Fibroblast of lung (primary cell): Measurements from ENCODE around the gene GNAL. TPM values are rescaled to one million over a fixed set of nuclear protein-coding genes. Genes with fewer than 3 reads are reported as not detected.
A peak's percentile ranks its signal among the peaks of the same experiment; 100 is the strongest.

Source experiments
- DNase-seq, 2 donors: peaks; one replicate each; pipeline versions ENCODE4 v3.0.0 to v3.0.0-alpha.2; 2010; ENCODE audit warnings: low read depth in 2 of 2
- H2AFZ ChIP-seq: 2 replicates; pipeline ENCODE4 v1.5.1; 2012; ENCODE audit warnings: low read length, control low read depth, inconsistent platforms
- H3K27ac ChIP-seq: 2 replicates; pipeline ENCODE4 v1.5.1; 2011; ENCODE audit warnings: low read length, control low read depth; ENCODE audit not compliant: insufficient read depth
- H3K27me3 ChIP-seq: 2 replicates; pipeline ENCODE4 v1.5.1; 2011; ENCODE audit warnings: mild to moderate bottlenecking, low read length; ENCODE audit not compliant: control insufficient read depth, insufficient read depth
- H3K36me3 ChIP-seq: 2 replicates; pipeline ENCODE4 v1.5.1; 2011; ENCODE audit warnings: low read length; ENCODE audit not compliant: control insufficient read depth, insufficient read depth
- H3K4me1 ChIP-seq: 2 replicates; pipeline ENCODE4 v1.5.1; 2011; ENCODE audit warnings: low read length; ENCODE audit not compliant: control insufficient read depth, insufficient read depth; ENCODE audit errors: extremely low read depth
- H3K4me2 ChIP-seq: 2 replicates; pipeline ENCODE4 v1.5.1; 2011; ENCODE audit warnings: low read length, control low read depth; ENCODE audit not compliant: insufficient read depth; ENCODE audit errors: extremely low read depth
- H3K4me3 ChIP-seq, 4 experiments: fragments of 200-600 bp in 1 of 4; sonication (generic) in 1 of 4; replicated peaks in 1 of 4; 2 replicates each; pipeline ENCODE4 v1.5.1; 2011 to 2016; ENCODE audit warnings: low read length in 4 of 4, low read depth in 3 of 4, mild to moderate bottlenecking in 3 of 4, control low read depth in 2 of 4, inconsistent platforms in 1 of 4, mixed read lengths in 1 of 4; ENCODE audit not compliant: insufficient read depth in 1 of 4; ENCODE audit errors: control extremely low read depth in 1 of 4
- H3K79me2 ChIP-seq: 2 replicates; pipeline ENCODE4 v1.5.1; 2012; ENCODE audit warnings: mild to moderate bottlenecking, low read length, inconsistent platforms; ENCODE audit not compliant: control insufficient read depth, insufficient read depth
- H3K9ac ChIP-seq: 2 replicates; pipeline ENCODE4 v1.5.1; 2011; ENCODE audit warnings: mild to moderate bottlenecking, low read length, control low read depth; ENCODE audit not compliant: insufficient read depth
- H3K9me3 ChIP-seq: 2 replicates; pipeline ENCODE4 v1.5.1; 2012; ENCODE audit warnings: low read depth, low read length; ENCODE audit not compliant: control insufficient read depth, insufficient read depth
- H4K20me1 ChIP-seq: 2 replicates; pipeline ENCODE4 v1.5.1; 2011; ENCODE audit warnings: low read length; ENCODE audit not compliant: control insufficient read depth, insufficient read depth; ENCODE audit errors: extremely low read depth
- CTCF ChIP-seq, 2 donors: IDR thresholded peaks in 1 of 2; conservative IDR thresholded peaks in 1 of 2; 1 replicate in 1 of 2; 2 replicates in 1 of 2; pipeline ENCODE4 v1.5.1; 2011 to 2012; ENCODE audit warnings: low read length in 2 of 2, control low read depth in 1 of 2, inconsistent platforms in 1 of 2, low read depth in 1 of 2, mild to moderate bottlenecking in 1 of 2
- EZH2 ChIP-seq: IDR thresholded peaks from 2 replicates; pipeline ENCODE4 v1.5.1; 2012; ENCODE audit warnings: low read length, control low read depth, mild to moderate bottlenecking; ENCODE audit errors: missing control alignments
- polyA plus RNA-seq, 2 donors: library from polyadenylated mRNA; depleted of rRNA in 1 of 2; stranded (reverse) in 1 of 2; unstranded in 1 of 2; fragments of >200 nt; gene quantifications; 2 replicates each; pipeline ENCODE4 v1.2.1, GENCODE V29; 2011 to 2012; ENCODE audit warnings: missing spikeins in 1 of 2
- total RNA-seq: library from RNA; depleted of rRNA; stranded (reverse); fragments of >200 nt; gene quantifications from 2 replicates; pipeline ENCODE4 v1.2.1, GENCODE V29; 2014

The GNAL gene
- total and polyA plus RNA-seq, 2 donors (not counting 1 experiment from before 2014, with no cell fraction given), result 0.05 to 0.50 TPM

GRCh38 chr18:11872479-11873136 lies 183.5 kb downstream of the GNAL start:
- no peaks in the 10 kb centered on the region for H3K9me3 ChIP-seq
- no peak overlapping the region for H2AFZ ChIP-seq
- no peaks in the 10 kb centered on the region for H3K79me2 ChIP-seq
- no peak overlapping the region for H3K9ac ChIP-seq
- no peak for TF ChIP-seq EZH2
- peak; percentile 23 to 38 for TF ChIP-seq CTCF (conservative IDR thresholded peaks at IDR 0.05 in 1 of 2, IDR thresholded peaks at IDR 0.05 in 1 of 2; ENCODE audit: low read depth in 1 of 2, low read length in 2 of 2)
- no peaks in the 10 kb centered on the region for H3K27me3 ChIP-seq
- no peak overlapping the region for H3K27ac ChIP-seq
- no peaks in the 10 kb centered on the region for H3K4me1 ChIP-seq
- H4K20me1 ChIP-seq, result no peaks in the 10 kb centered on the region
- H3K4me3 ChIP-seq, result no peak overlapping the region
- H3K36me3 ChIP-seq, result no peaks in the 10 kb centered on the region
- DNase-seq, result no peak
- no peak overlapping the region for H3K4me2 ChIP-seq

GRCh38 chr18:11873670-11874340 lies 184.7 kb downstream of the GNAL start:
- H3K27ac ChIP-seq, result no peak overlapping the region
- H3K36me3 ChIP-seq, result no peaks in the 10 kb centered on the region
- no peak overlapping the region for H3K4me3 ChIP-seq
- H3K9me3 ChIP-seq, result no peaks in the 10 kb centered on the region
- DNase-seq, result no peak
- TF ChIP-seq CTCF (conservative IDR thresholded peaks at IDR 0.05 in 1 of 2, IDR thresholded peaks at IDR 0.05 in 1 of 2; ENCODE audit: low read depth in 1 of 2, low read length in 2 of 2), result no peak
- no peak for TF ChIP-seq EZH2
- H2AFZ ChIP-seq, result no peak overlapping the region
- H3K4me1 ChIP-seq, result no peaks in the 10 kb centered on the region
- no peaks in the 10 kb centered on the region for H3K79me2 ChIP-seq
- H3K27me3 ChIP-seq, result no peaks in the 10 kb centered on the region
- no peaks in the 10 kb centered on the region for H4K20me1 ChIP-seq
- H3K4me2 ChIP-seq, result no peak overlapping the region
- H3K9ac ChIP-seq, result no peak overlapping the region

GRCh38 chr18:11874676-11875075 lies 185.6 kb downstream of the GNAL start:
- H3K79me2 ChIP-seq, result no peaks in the 10 kb centered on the region
- no peaks in the 10 kb centered on the region for H3K36me3 ChIP-seq
- TF ChIP-seq EZH2, result no peak
- no peak for TF ChIP-seq CTCF (conservative IDR thresholded peaks at IDR 0.05 in 1 of 2, IDR thresholded peaks at IDR 0.05 in 1 of 2; ENCODE audit: low read depth in 1 of 2, low read length in 2 of 2)
- no peak for DNase-seq
- H4K20me1 ChIP-seq, result no peaks in the 10 kb centered on the region
- no peak overlapping the region for H3K27ac ChIP-seq
- H3K4me2 ChIP-seq, result no peak overlapping the region
- no peaks in the 10 kb centered on the region for H3K27me3 ChIP-seq
- H3K9ac ChIP-seq, result no peak overlapping the region
- H3K4me3 ChIP-seq, result no peak overlapping the region
- H3K4me1 ChIP-seq, result no peaks in the 10 kb centered on the region
- H3K9me3 ChIP-seq, result no peaks in the 10 kb centered on the region
- H2AFZ ChIP-seq, result no peak overlapping the region
